HepG2 (cell line): ENCODE results near the gene ERV3-1. TPM values are rescaled to one million over a fixed set of nuclear protein-coding genes. Genes with fewer than 3 reads are reported as not detected.
A peak's percentile ranks its signal among the peaks of the same experiment; 100 is the strongest.

ENCODE experiments used
- ATAC-seq: fragments of 200-7000 bp; cut with Tn5 transposase; 3 replicates; pipeline ENCODE4 v1.9.1; 2020; ENCODE audit warnings: mild to moderate bottlenecking, moderate library complexity
- BruUV-seq: library from RNA; stranded (reverse); fragments of 400-500 nt; replicated peaks from 2 replicates; lab custom pipeline; 2021; lab: Mats Ljungman, UMichigan
- CTCF ChIA-PET: fragments of 300-600 bp; formaldehyde crosslinking; extraction: SDS; loops from one replicate; lab custom pipeline; 2021; ENCODE audit warnings: low total read pairs, inconsistent platforms, low intra/inter-chr PET ratio; lab: Yijun Ruan, JAX
- POLR2A ChIA-PET: fragments of 350-600 bp; sonication (Branson Sonifier 250); formaldehyde crosslinking; loops from one replicate; lab custom pipeline; 2020; ENCODE audit warnings: antibody characterized with exemption, inconsistent platforms; lab: Yijun Ruan, JAX
- DNase-seq: peaks from one replicate; pipeline ENCODE4 v3.0.0-alpha.2; 2015; ENCODE audit warnings: low spot score
- FAIRE-seq: peaks from 3 replicates; lab custom pipeline; 2011; peaks lifted over from hg19 to GRCh38; lab: Jason Lieb, UNC
- H2AFZ ChIP-seq: one replicate; pipeline ENCODE4 v1.6.1; 2011; ENCODE audit warnings: low read length, inconsistent platforms
- H3K27ac ChIP-seq: fragments of 300-600 bp; 3 replicates; pipeline ENCODE4 v1.8.0; 2011; ENCODE audit warnings: mixed run types, mild to moderate bottlenecking, mixed read lengths, low read length, inconsistent platforms; ENCODE audit not compliant: insufficient read depth; ENCODE audit errors: extremely low read length
- H3K27me3 ChIP-seq, 2 experiments: fragments of 200-600 bp in 1 of 2; 2 replicates in 1 of 2; 3 replicates in 1 of 2; pipeline versions ENCODE4 v1.6.0 to v1.8.0; 2011; ENCODE audit warnings: low read length in 2 of 2, mild to moderate bottlenecking in 2 of 2, moderate library complexity in 2 of 2, inconsistent platforms in 1 of 2; ENCODE audit not compliant: insufficient read depth in 2 of 2, control insufficient read depth in 1 of 2
- H3K36me3 ChIP-seq, 2 experiments: fragments of 200-600 bp in 1 of 2; replicated peaks in 1 of 2; 2 replicates in 1 of 2; 3 replicates in 1 of 2; pipeline versions ENCODE4 v1.5.1 to v1.8.0; 2011; ENCODE audit warnings: low read length in 2 of 2, inconsistent platforms in 1 of 2; ENCODE audit not compliant: insufficient read depth in 2 of 2, control insufficient read depth in 1 of 2
- H3K4me1 ChIP-seq: 2 replicates; pipeline ENCODE4 v1.5.1; 2012; ENCODE audit warnings: low read length, inconsistent platforms; ENCODE audit not compliant: insufficient read depth
- H3K4me2 ChIP-seq: 2 replicates; pipeline ENCODE4 v1.6.0; 2011; ENCODE audit warnings: low read depth, low read length, inconsistent platforms
- H3K4me3 ChIP-seq, 3 experiments: fragments of 200-600 bp in 1 of 3; sonication (generic), shearing (Covaris generic) in 1 of 3; replicated peaks in 1 of 3; 2 replicates each; pipeline ENCODE4 v1.5.1; 2011 to 2016; ENCODE audit warnings: low read length in 3 of 3, inconsistent platforms in 2 of 3, low read depth in 2 of 3, mild to moderate bottlenecking in 2 of 3, control low read depth in 1 of 3, mixed read lengths in 1 of 3; ENCODE audit not compliant: insufficient read depth in 1 of 3
- H3K79me2 ChIP-seq: one replicate; pipeline ENCODE4 v1.6.1; 2011; ENCODE audit warnings: low read length, inconsistent platforms; ENCODE audit not compliant: insufficient read depth
- H3K9ac ChIP-seq: 2 replicates; pipeline ENCODE4 v1.6.0; 2011; ENCODE audit warnings: mild to moderate bottlenecking, low read depth, low read length, inconsistent platforms; ENCODE audit not compliant: insufficient read depth
- H3K9me3 ChIP-seq: 2 replicates; pipeline ENCODE4 v1.5.1; 2012; ENCODE audit warnings: mild to moderate bottlenecking, low read length
- H4K20me1 ChIP-seq: 2 replicates; pipeline ENCODE4 v1.6.0; 2011; ENCODE audit warnings: inconsistent platforms, mild to moderate bottlenecking, low read length, moderate library complexity; ENCODE audit not compliant: insufficient read depth
- AFF4 ChIP-seq: sonication (generic); formaldehyde crosslinking; IDR thresholded peaks from 2 replicates; pipeline ENCODE4 v1.4.0; 2020; ENCODE audit warnings: missing genetic modification reagents
- ELF1 ChIP-seq: sonication (generic); formaldehyde crosslinking; IDR thresholded peaks from 2 replicates; pipeline ENCODE4 v1.4.0; 2020; ENCODE audit warnings: missing genetic modification reagents
- GZF1 ChIP-seq: sonication (generic); formaldehyde crosslinking; IDR thresholded peaks from 2 replicates; pipeline ENCODE4 v1.5.1; 2020; ENCODE audit warnings: mild to moderate bottlenecking, missing genetic modification reagents
- HDAC2 ChIP-seq: sonication (generic); formaldehyde crosslinking; IDR thresholded peaks from 2 replicates; pipeline ENCODE4 v1.4.0; 2020; ENCODE audit warnings: missing genetic modification reagents
- HMGXB4 ChIP-seq, 2 experiments: sonication (generic) in 1 of 2; formaldehyde crosslinking in 1 of 2; IDR thresholded peaks; 2 replicates each; pipeline versions ENCODE4 v1.4.0 to v1.6.1; 2018 to 2020; ENCODE audit warnings: missing genetic modification reagents in 2 of 2, borderline replicate concordance in 1 of 2, low read depth in 1 of 2, mild to moderate bottlenecking in 1 of 2, missing biosample characterization in 1 of 2
- SSRP1 ChIP-seq: IDR thresholded peaks from 2 replicates; pipeline ENCODE4 v1.6.1; 2016; ENCODE audit warnings: control low read depth
- TRIM24 ChIP-seq: sonication (generic); formaldehyde crosslinking; IDR thresholded peaks from 2 replicates; pipeline ENCODE4 v1.8.0; 2022; ENCODE audit warnings: mild to moderate bottlenecking, missing genetic modification reagents
- ZNF160 ChIP-seq: sonication (generic); formaldehyde crosslinking; IDR thresholded peaks from 2 replicates; pipeline ENCODE4 v1.8.0; 2022; ENCODE audit warnings: mild to moderate bottlenecking, inconsistent platforms, missing genetic modification reagents
- ZNF232 ChIP-seq: sonication (generic); formaldehyde crosslinking; IDR thresholded peaks from 2 replicates; pipeline ENCODE4 v1.4.0; 2020; ENCODE audit warnings: missing genetic modification reagents, borderline replicate concordance
- ZNF501 ChIP-seq: sonication (generic); formaldehyde crosslinking; IDR thresholded peaks from 2 replicates; pipeline ENCODE4 v1.5.1; 2020; ENCODE audit warnings: mild to moderate bottlenecking, moderate library complexity, missing genetic modification reagents
- ZNF503 ChIP-seq: sonication (generic); formaldehyde crosslinking; IDR thresholded peaks from 2 replicates; pipeline ENCODE4 v1.4.0; 2020; ENCODE audit warnings: missing genetic modification reagents
- ZNF770 ChIP-seq: sonication (generic); formaldehyde crosslinking; IDR thresholded peaks from 2 replicates; pipeline ENCODE4 v1.5.0; 2020; ENCODE audit warnings: mild to moderate bottlenecking, missing genetic modification reagents
- WGBS: methylation state at CpG from one replicate; pipeline ENCODE4 v1.1.6; 2017; ENCODE audit warnings: low lambda C conversion rate; 5-methylcytosine and 5-hydroxymethylcytosine counted together
- in situ Hi-C: cut with HindIII; loops from 2 replicates; pipeline ENCODE4 v1.10.0; 2017; ENCODE audit warnings: low pct_unique_long_range_greater_than_20kb; ENCODE audit not compliant: extremely low pct_ligation_motif_present
- intact Hi-C: fragments of 100-400 bp; cut with micrococcal nuclease; formaldehyde crosslinking; loops from one replicate; pipeline ENCODE4 v1.10.0; 2022; ENCODE audit not compliant: unreplicated experiment
- polyA plus RNA-seq, 8 experiments: library from polyadenylated mRNA; depleted of rRNA in 3 of 8; stranded (reverse) in 7 of 8; unstranded in 1 of 8; fragments of >200 nt; fragmentation: Illumina TruSeq in 4 of 8; extraction: Trizol in 4 of 8; gene quantifications; 2 replicates each; pipeline versions ENCODE4 v1.2.1 to v1.2.3, GENCODE V29; 2011 to 2016; ENCODE audit warnings: low read depth in 4 of 8, missing spikeins in 1 of 8, mixed read lengths in 1 of 8; ENCODE audit not compliant: insufficient read depth in 1 of 8
- total RNA-seq, 5 experiments: library from RNA; depleted of rRNA; stranded (reverse); fragments of >200 nt; fragmentation: Illumina TruSeq; extraction: Trizol; gene quantifications; 2 replicates each; pipeline ENCODE4 v1.2.3, GENCODE V29; 2016; ENCODE audit warnings: low read depth in 1 of 5

ERV3-1 gene
- total and polyA plus RNA-seq, 2 of the 13 experiments (the other 11 are each of a cell fraction or from before 2014, with no cell fraction given), result 20.4 to 86.3 TPM

- WGBS, result 58% methylated on average over 2 of the region's 2 CpGs
- H3K36me3 ChIP-seq, result peaks cover 0 to 18% of the 10 kb centered on the region in 2 experiments; a peak in 4 of 5 replicates
- peak overlapping the region; percentile 90 for H3K27ac ChIP-seq
- intact Hi-C loops, result loop anchor here (5.0 kb wide), 1 partner anchor 34 kb away; no protein-coding TSS in a partner anchor
- no peak for DNase-seq
- no peak for ATAC-seq
- no peaks in the 10 kb centered on the region; a peak in 2 of 5 replicates for H3K27me3 ChIP-seq
- FAIRE-seq, result no peak
- peak overlapping the region; percentile 93 to 97 (median 93) for H3K4me3 ChIP-seq
- ChIA-PET CTCF (no interaction called here), POLR2A (interaction anchor here (0.7 to 5.2 kb wide), 7 partner anchors 10 to 393 kb away, joined by 3 to 68 read pairs (median 5); no protein-coding TSS in a partner anchor)
- H2AFZ ChIP-seq, result no peak overlapping the region
- H3K4me2 ChIP-seq, result peak overlapping the region; percentile 84
- H3K9ac ChIP-seq, result peak overlapping the region; percentile 94
- in situ Hi-C loops, result no loop called here
- H4K20me1 ChIP-seq, result peaks cover 5% of the 10 kb centered on the region; the same call in 1 of the 2 replicates
- H3K79me2 ChIP-seq, result peaks cover 60% of the 10 kb centered on the region
- peaks cover 68% of the 10 kb centered on the region for H3K4me1 ChIP-seq
- H3K9me3 ChIP-seq, result no peaks in the 10 kb centered on the region
- no TSS peak for BruUV-seq
- 0 out of 2 replicates have a peak, but pooled peaks have one; percentile 21 for TF ChIP-seq ZNF232 (CRISPR knock-in tag)
- TF ChIP-seq ZNF501 (CRISPR knock-in tag), result 0 out of 2 replicates have a peak, but pooled peaks have one; percentile 32
- TF ChIP-seq TRIM24, result no peak
- TF ChIP-seq ZNF160 (CRISPR knock-in tag), result no peak
- TF ChIP-seq HDAC2 (CRISPR knock-in tag), result 0 out of 2 replicates have a peak, but pooled peaks have one; percentile 20
- no peak for TF ChIP-seq ELF1 (CRISPR knock-in tag)
- peak; percentile 9; the same call in 1 of the 2 replicates for TF ChIP-seq ZNF503
- TF ChIP-seq HMGXB4 (CRISPR knock-in tag; IDR thresholded peaks at IDR 0.05; ENCODE audit: borderline replicate concordance in 1 of 2, low read depth in 1 of 2), result 0 out of 4 replicates have a peak, but pooled peaks of 1 of the 2 experiments have one; percentile 7
- TF ChIP-seq SSRP1 (CRISPR knock-in tag), result peak; percentile 66; the same call in 1 of the 2 replicates
- no peak for TF ChIP-seq GZF1
- peak; percentile 83 for TF ChIP-seq ZNF770 (CRISPR knock-in tag)
- peak; percentile 83; the same call in 1 of the 2 replicates for TF ChIP-seq AFF4 (CRISPR knock-in tag)
These were observed 3.4 kb downstream of the ERV3-1 start for GRCh38 chr7:65002972-65003585.
